ENCODE results near the gene PRRG3.

The PRRG3 gene

GRCh38 chrX:151754641-151755215 lies 59.5 kb downstream of the PRRG3 start:
- H3K4me3 ChIP-seq (ENCODE audit: low read length): no peak overlapping the region
- H3K9me3 ChIP-seq (ENCODE audit: control insufficient read depth, insufficient read depth, low read length): no peaks in the 10 kb centered on the region
- no peak for DNase-seq (ENCODE audit: low read depth, low spot score)
- H3K4me1 ChIP-seq (ENCODE audit: control insufficient read depth, insufficient read depth, low read length): peaks cover 3% of the 10 kb centered on the region; the same call in 1 of the 2 replicates
- H3K36me3 ChIP-seq (ENCODE audit: control insufficient read depth, insufficient read depth, low read length): no peaks in the 10 kb centered on the region
- H3K27ac ChIP-seq (ENCODE audit: low read length): no peak overlapping the region
- WGBS (ENCODE audit: insufficient coverage, insufficient read length): no CpG with 5 or more reads among the region's 11 CpGs
- no peaks in the 10 kb centered on the region for H3K27me3 ChIP-seq (ENCODE audit: control insufficient read depth, insufficient read depth, low read length)

Data from iPS DF 6.9 (cell line).